Measurements from ENCODE around the gene CCL27.

The CCL27 gene

GRCh38 chr9:34684145-34684544 is 21.7 kb upstream of the CCL27 start:
- DNase-seq, result no peak

GRCh38 chr9:34675869-34676268 is 13.4 kb upstream of the CCL27 start:
- DNase-seq, result no peak

GRCh38 chr9:34675048-34675714 is 12.7 kb upstream of the CCL27 start:
- peak; percentile 90 for DNase-seq

GRCh38 chr9:34674440-34674839 is 12.0 kb upstream of the CCL27 start:
- no peak for DNase-seq

- DNase-seq, result no peak
These were observed 8.8 kb upstream of the CCL27 start for GRCh38 chr9:34671307-34671706.

- no peak for DNase-seq
These were observed 7.5 kb upstream of the CCL27 start for GRCh38 chr9:34669809-34670562.

GRCh38 chr9:34665381-34666250 is 3.2 kb upstream of the CCL27 start:
- peak; percentile 95 for DNase-seq

GRCh38 chr9:34665067-34665380 is 2.6 kb upstream of the CCL27 start:
- no peak for DNase-seq

- peak; percentile 90 for DNase-seq
These were observed 2.0 kb upstream of the CCL27 start for GRCh38 chr9:34664281-34665066.

GRCh38 chr9:34663303-34663605 is 797 bp upstream of the CCL27 start:
- DNase-seq, result no peak

GRCh38 chr9:34659592-34660253 is 2.7 kb downstream of the CCL27 start:
- no peak for DNase-seq

- DNase-seq, result no peak
These were observed 4.0 kb downstream of the CCL27 start for GRCh38 chr9:34658461-34658860.

GRCh38 chr9:34656992-34657391 is 5.5 kb downstream of the CCL27 start:
- no peak for DNase-seq

- DNase-seq, result no peak
These were observed 7.1 kb downstream of the CCL27 start for GRCh38 chr9:34655394-34655793.

- DNase-seq, result no peak
These were observed 8.0 kb downstream of the CCL27 start for GRCh38 chr9:34654323-34655051.

- DNase-seq, result no peak
These were observed 9.0 kb downstream of the CCL27 start for GRCh38 chr9:34653151-34654072.

GRCh38 chr9:34652602-34653000 is 9.9 kb downstream of the CCL27 start:
- DNase-seq, result no peak

- DNase-seq, result peak; percentile 94
These were observed 10.4 kb downstream of the CCL27 start, which contains the start of gene IL11RA for GRCh38 chr9:34651876-34652601. TSS of gene IL11RA (plus strand) at chr9:34652185. CDS start at chr9:34655218, 3,033 bp downstream.

- no peak for DNase-seq
These were observed 11.1 kb downstream of the CCL27 start for GRCh38 chr9:34651321-34651720.

- DNase-seq, result no peak
These were observed 11.6 kb downstream of the CCL27 start for GRCh38 chr9:34650816-34651215.

All from OCI-M1 (cell line).